ENCODE results near the gene SCMH1.
"Not testable (repeated sequence)": the region's sequence is repeated elsewhere in the genome, so short reads cannot be mapped to it uniquely, and the experiment has no call there.

SCMH1 gene

GRCh38 chr1:41246568-41246967 lies 4.5 kb upstream of the SCMH1 start:
- no peak for DNase-seq

- peak; percentile 46 for DNase-seq
Observed at GRCh38 chr1:41245659-41246058, 3.6 kb upstream of the SCMH1 start.

GRCh38 chr1:41243079-41243385 lies 926 bp upstream of the SCMH1 start:
- DNase-seq = no peak

- peak; percentile 22 for DNase-seq
Observed at GRCh38 chr1:41242342-41243078, 404 bp upstream of the SCMH1 start.

GRCh38 chr1:41241354-41241748 lies 755 bp downstream of the SCMH1 start:
- DNase-seq = peak; percentile 53

GRCh38 chr1:41240781-41241353 lies 1.2 kb downstream of the SCMH1 start:
- DNase-seq = peak; percentile 54

- peak; percentile 68 for DNase-seq
Observed at GRCh38 chr1:41239988-41240610, 2.0 kb downstream of the SCMH1 start.

GRCh38 chr1:41238311-41238988 lies 3.7 kb downstream of the SCMH1 start:
- no peak for DNase-seq

- DNase-seq = no peak
Observed at GRCh38 chr1:41236781-41237180, 5.3 kb downstream of the SCMH1 start.

GRCh38 chr1:41235893-41236292 lies 6.2 kb downstream of the SCMH1 start:
- DNase-seq = no peak

GRCh38 chr1:41233708-41234107 lies 8.4 kb downstream of the SCMH1 start:
- no peak for DNase-seq

GRCh38 chr1:41232305-41232704 lies 9.8 kb downstream of the SCMH1 start:
- DNase-seq = peak; percentile 14

GRCh38 chr1:41230656-41231055 lies 11.4 kb downstream of the SCMH1 start:
- no peak for DNase-seq

GRCh38 chr1:41229219-41229618 lies 12.9 kb downstream of the SCMH1 start:
- DNase-seq = not testable (repeated sequence)

- DNase-seq = no peak
Observed at GRCh38 chr1:41226815-41227434, 15.2 kb downstream of the SCMH1 start.

GRCh38 chr1:41225495-41225894 lies 16.6 kb downstream of the SCMH1 start:
- DNase-seq = no peak

GRCh38 chr1:41222496-41222895 lies 19.6 kb downstream of the SCMH1 start:
- DNase-seq = no peak

- DNase-seq = no peak
Observed at GRCh38 chr1:41221995-41222394, 20.1 kb downstream of the SCMH1 start.

GRCh38 chr1:41218152-41218551 lies 24.0 kb downstream of the SCMH1 start:
- DNase-seq = no peak

- DNase-seq = no peak
Observed at GRCh38 chr1:41217441-41217840, 24.7 kb downstream of the SCMH1 start.

- DNase-seq = no peak
Observed at GRCh38 chr1:41215623-41216022, 26.5 kb downstream of the SCMH1 start.

- DNase-seq = no peak
Observed at GRCh38 chr1:41213341-41213740, 28.8 kb downstream of the SCMH1 start.

- DNase-seq = not testable (repeated sequence)
Observed at GRCh38 chr1:41211608-41212007, 30.5 kb downstream of the SCMH1 start.
